ENCODE data around the gene TTC7B. TPM values are rescaled to one million over a fixed set of nuclear protein-coding genes. Genes with fewer than 3 reads are reported as not detected.

The TTC7B gene
- polyA plus RNA-seq, 1 donor (not counting 4 experiments of a cell fraction or from before 2014, with no cell fraction given), result 21.4 TPM

GRCh38 chr14:90577661-90578282 lies 238.5 kb downstream of the TTC7B start:
- no peaks in the 10 kb centered on the region for H3K27me3 ChIP-seq (ENCODE audit: control insufficient read depth, extremely low read depth, insufficient read depth, low read length)
- no peak for FAIRE-seq
- TF ChIP-seq EZH2 (IDR thresholded peaks at IDR 0.05; ENCODE audit: low read length), result no peak
- TF ChIP-seq, protein P1, sequence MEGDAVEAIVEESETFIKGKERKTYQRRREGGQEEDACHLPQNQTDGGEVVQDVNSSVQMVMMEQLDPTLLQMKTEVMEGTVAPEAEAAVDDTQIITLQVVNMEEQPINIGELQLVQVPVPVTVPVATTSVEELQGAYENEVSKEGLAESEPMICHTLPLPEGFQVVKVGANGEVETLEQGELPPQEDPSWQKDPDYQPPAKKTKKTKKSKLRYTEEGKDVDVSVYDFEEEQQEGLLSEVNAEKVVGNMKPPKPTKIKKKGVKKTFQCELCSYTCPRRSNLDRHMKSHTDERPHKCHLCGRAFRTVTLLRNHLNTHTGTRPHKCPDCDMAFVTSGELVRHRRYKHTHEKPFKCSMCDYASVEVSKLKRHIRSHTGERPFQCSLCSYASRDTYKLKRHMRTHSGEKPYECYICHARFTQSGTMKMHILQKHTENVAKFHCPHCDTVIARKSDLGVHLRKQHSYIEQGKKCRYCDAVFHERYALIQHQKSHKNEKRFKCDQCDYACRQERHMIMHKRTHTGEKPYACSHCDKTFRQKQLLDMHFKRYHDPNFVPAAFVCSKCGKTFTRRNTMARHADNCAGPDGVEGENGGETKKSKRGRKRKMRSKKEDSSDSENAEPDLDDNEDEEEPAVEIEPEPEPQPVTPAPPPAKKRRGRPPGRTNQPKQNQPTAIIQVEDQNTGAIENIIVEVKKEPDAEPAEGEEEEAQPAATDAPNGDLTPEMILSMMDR (optimal IDR thresholded peaks at IDR 0.05 in 1 of 3, IDR thresholded peaks at IDR 0.05 in 1 of 3, conservative IDR thresholded peaks at IDR 0.05 in 1 of 3; ENCODE audit: extremely low read depth in 1 of 3, insufficient read depth in 2 of 3, low read length in 3 of 3), result no peak
- no peak overlapping the region for H2AFZ ChIP-seq (ENCODE audit: control insufficient read depth, low read length)
- no peaks in the 10 kb centered on the region for H4K20me1 ChIP-seq (ENCODE audit: control insufficient read depth, extremely low read depth, insufficient read depth, low read length)
- no peak overlapping the region for H3K4me3 ChIP-seq (ENCODE audit: control insufficient read depth in 2 of 3, extremely low read depth in 1 of 3, insufficient read depth in 2 of 3, low read depth in 1 of 3, low read length in 3 of 3)
- H3K79me2 ChIP-seq (ENCODE audit: control insufficient read depth, insufficient read depth, low read length), result no peaks in the 10 kb centered on the region
- no peaks in the 10 kb centered on the region for H3K9me1 ChIP-seq (ENCODE audit: control insufficient read depth, extremely low read depth, insufficient read depth, low read length)
- no peak for DNase-seq (ENCODE audit: low read depth, low spot score)
- no peak overlapping the region for H3K27ac ChIP-seq (ENCODE audit: control insufficient read depth, insufficient read depth, low read length)
- H3K9me3 ChIP-seq (ENCODE audit: control insufficient read depth, low read depth, low read length), result no peaks in the 10 kb centered on the region
- no peak overlapping the region for H3K9ac ChIP-seq (ENCODE audit: control insufficient read depth, extremely low read depth, insufficient read depth, low read length)
- no peaks in the 10 kb centered on the region for H3K4me1 ChIP-seq (ENCODE audit: control insufficient read depth, extremely low read depth, insufficient read depth, low read length)
- H3K4me2 ChIP-seq (ENCODE audit: control insufficient read depth, extremely low read depth, insufficient read depth, low read depth, low read length), result no peak overlapping the region
- H3K36me3 ChIP-seq (ENCODE audit: control insufficient read depth in 2 of 2, extremely low read depth in 1 of 2, insufficient read depth in 2 of 2, low read length in 2 of 2), result peaks cover 0 to 10% of the 10 kb centered on the region in 2 experiments
- dilution Hi-C loops (cut with MboI; ENCODE audit: extremely low pct_ligation_motif_present, low sequenced_read_pairs), result no loop called here

DNA sequence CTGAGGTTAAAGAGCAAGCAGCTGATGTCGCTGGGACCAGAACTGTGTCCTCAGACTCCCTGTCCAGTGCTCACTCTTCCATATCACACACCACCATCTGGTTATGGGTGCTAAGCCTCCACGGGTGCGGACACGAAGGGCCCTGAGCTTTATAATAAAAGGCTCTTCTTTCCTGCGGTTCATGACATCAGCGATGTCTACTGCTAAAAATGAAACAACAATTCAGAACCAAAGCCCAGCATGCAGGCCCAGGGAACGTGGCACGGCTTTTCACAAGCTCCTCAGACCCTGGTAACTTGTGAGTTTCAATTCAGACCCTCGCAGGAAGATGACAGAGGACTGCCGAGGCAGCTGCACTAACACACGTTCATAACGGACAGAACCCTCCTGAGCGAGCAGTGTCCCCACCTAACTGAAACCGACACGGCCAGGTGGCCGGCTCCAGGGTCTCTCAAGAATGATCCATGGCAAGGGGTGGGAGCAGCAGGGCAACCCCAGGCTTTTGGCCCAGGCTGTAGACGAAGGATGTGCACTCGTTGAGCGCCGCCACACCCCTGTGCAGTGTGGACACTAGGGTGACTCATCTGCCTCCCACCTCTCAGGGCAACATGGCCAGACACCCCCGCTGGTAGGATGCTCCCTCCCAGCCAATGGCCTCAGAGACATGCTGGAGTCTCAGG lies 239.1 kb downstream of the TTC7B start:
- DNase-seq (ENCODE audit: low read depth, low spot score) (no peak), FAIRE-seq (no peak)
- Histone ChIP-seq H4K20me1 (ENCODE audit: control insufficient read depth, extremely low read depth, insufficient read depth, low read length) (no peaks in the 10 kb centered on the region), H3K9me3 (ENCODE audit: control insufficient read depth, low read depth, low read length) (no peaks in the 10 kb centered on the region), H3K27me3 (ENCODE audit: control insufficient read depth, extremely low read depth, insufficient read depth, low read length) (no peaks in the 10 kb centered on the region), H3K4me1 (ENCODE audit: control insufficient read depth, extremely low read depth, insufficient read depth, low read length) (no peaks in the 10 kb centered on the region), H3K9me1 (ENCODE audit: control insufficient read depth, extremely low read depth, insufficient read depth, low read length) (no peaks in the 10 kb centered on the region), H3K79me2 (ENCODE audit: control insufficient read depth, insufficient read depth, low read length) (no peaks in the 10 kb centered on the region), H2AFZ (ENCODE audit: control insufficient read depth, low read length) (no peak overlapping the region), H3K4me3 (ENCODE audit: control insufficient read depth in 2 of 3, extremely low read depth in 1 of 3, insufficient read depth in 2 of 3, low read depth in 1 of 3, low read length in 3 of 3) (no peak overlapping the region), H3K4me2 (ENCODE audit: control insufficient read depth, extremely low read depth, insufficient read depth, low read depth, low read length) (no peak overlapping the region), H3K27ac (ENCODE audit: control insufficient read depth, insufficient read depth, low read length) (no peak overlapping the region), H3K9ac (ENCODE audit: control insufficient read depth, extremely low read depth, insufficient read depth, low read length) (no peak overlapping the region), H3K36me3 (ENCODE audit: control insufficient read depth in 2 of 2, extremely low read depth in 1 of 2, insufficient read depth in 2 of 2, low read length in 2 of 2) (peaks cover 0 to 10% of the 10 kb centered on the region in 2 experiments)
- TF ChIP-seq EZH2 (IDR thresholded peaks at IDR 0.05; ENCODE audit: low read length), result no peak
- TF ChIP-seq, protein P1 (optimal IDR thresholded peaks at IDR 0.05 in 1 of 3, IDR thresholded peaks at IDR 0.05 in 1 of 3, conservative IDR thresholded peaks at IDR 0.05 in 1 of 3; ENCODE audit: extremely low read depth in 1 of 3, insufficient read depth in 2 of 3, low read length in 3 of 3), result no peak
- dilution Hi-C loops (cut with MboI; ENCODE audit: extremely low pct_ligation_motif_present, low sequenced_read_pairs), result no loop called here

Measured in keratinocyte (primary cell).